Endodermal cell (in vitro differentiated cells): Measurements from ENCODE around the gene CBFA2T2. TPM values are rescaled to one million over a fixed set of nuclear protein-coding genes. Genes with fewer than 3 reads are reported as not detected.
"Not testable (repeated sequence)": the region's sequence is repeated elsewhere in the genome, so short reads cannot be mapped to it uniquely, and the experiment has no call there.

ENCODE experiments used
- DNase-seq: peaks from one replicate; pipeline ENCODE4 v3.0.0-alpha.2; 2017
- H3K27ac ChIP-seq: 2 replicates; pipeline ENCODE4 v1.5.1; 2013; ENCODE audit warnings: mild to moderate bottlenecking, low read depth, low read length, moderate library complexity
- H3K27me3 ChIP-seq: 2 replicates; pipeline ENCODE4 v1.6.1; 2013; ENCODE audit warnings: mild to moderate bottlenecking, low read length, moderate library complexity; ENCODE audit not compliant: insufficient read depth, control insufficient read depth, poor library complexity, severe bottlenecking
- H3K36me3 ChIP-seq: 2 replicates; pipeline ENCODE4 v1.7.0; 2013; ENCODE audit warnings: mild to moderate bottlenecking, low read length, moderate library complexity; ENCODE audit not compliant: control insufficient read depth, insufficient read depth
- H3K4me1 ChIP-seq: one replicate; pipeline ENCODE4 v1.7.0; 2013; ENCODE audit warnings: low read length; ENCODE audit not compliant: control insufficient read depth, insufficient read depth
- H3K4me3 ChIP-seq: 2 replicates; pipeline ENCODE4 v1.5.1; 2013; ENCODE audit warnings: mild to moderate bottlenecking, low read length, moderate library complexity
- H3K9ac ChIP-seq: 2 replicates; pipeline ENCODE4 v1.6.1; 2013; ENCODE audit warnings: mild to moderate bottlenecking, low read length, moderate library complexity; ENCODE audit not compliant: poor library complexity, severe bottlenecking; ENCODE audit errors: extremely low read depth
- H3K9me3 ChIP-seq: 2 replicates; pipeline ENCODE4 v1.6.1; 2013; ENCODE audit warnings: mild to moderate bottlenecking, low read length, moderate library complexity; ENCODE audit not compliant: control insufficient read depth
- H3K27ac Mint-ChIP-seq: 2 replicates; pipeline ENCODE4 v1.8.0; 2020; ENCODE audit warnings: mixed read lengths
- H3K27me3 Mint-ChIP-seq: 2 replicates; pipeline ENCODE4 v1.8.0; 2021; ENCODE audit warnings: mild to moderate bottlenecking, mixed read lengths; ENCODE audit not compliant: insufficient read depth
- H3K36me3 Mint-ChIP-seq: 2 replicates; pipeline ENCODE4 v1.8.0; 2020; ENCODE audit warnings: low read depth, mixed read lengths
- H3K4me1 Mint-ChIP-seq: 2 replicates; pipeline ENCODE4 v1.8.0; 2020; ENCODE audit warnings: mixed read lengths
- H3K4me3 Mint-ChIP-seq: 2 replicates; pipeline ENCODE4 v1.8.0; 2020; ENCODE audit warnings: mild to moderate bottlenecking, moderate library complexity, mixed read lengths
- H3K9me3 Mint-ChIP-seq: 2 replicates; pipeline ENCODE4 v1.8.0; 2020; ENCODE audit warnings: mild to moderate bottlenecking, mixed read lengths
- CTCF ChIP-seq: fragments of 200-600 bp; sonication (generic); conservative IDR thresholded peaks from 2 replicates; pipeline ENCODE4 v1.5.0; 2021; ENCODE audit warnings: antibody characterized with exemption, mild to moderate bottlenecking
- WGBS, 2 experiments: methylation state at CpG; one replicate each; pipeline versions ENCODE4 v1.1.5 to v1.1.7; 2013; ENCODE audit warnings: missing lambda C conversion rate in 2 of 2, mixed read lengths in 1 of 2; ENCODE audit not compliant: insufficient coverage in 1 of 2, insufficient read length in 1 of 2; 5-methylcytosine and 5-hydroxymethylcytosine counted together
- total RNA-seq, 2 donors: library from RNA; stranded (reverse); fragmentation: NEBNext Ultra II Directional in 1 of 2; extraction: Animal tissue kit (Norgen Biotek cat#: 25700) in 1 of 2; gene quantifications; 2 replicates in 1 of 2; 3 replicates in 1 of 2; pipeline ENCODE4 v1.2.1, GENCODE V29; 2021

CBFA2T2 gene
- total RNA-seq, 2 donors from 2014 or later = 26.8 to 32.7 TPM

DNA sequence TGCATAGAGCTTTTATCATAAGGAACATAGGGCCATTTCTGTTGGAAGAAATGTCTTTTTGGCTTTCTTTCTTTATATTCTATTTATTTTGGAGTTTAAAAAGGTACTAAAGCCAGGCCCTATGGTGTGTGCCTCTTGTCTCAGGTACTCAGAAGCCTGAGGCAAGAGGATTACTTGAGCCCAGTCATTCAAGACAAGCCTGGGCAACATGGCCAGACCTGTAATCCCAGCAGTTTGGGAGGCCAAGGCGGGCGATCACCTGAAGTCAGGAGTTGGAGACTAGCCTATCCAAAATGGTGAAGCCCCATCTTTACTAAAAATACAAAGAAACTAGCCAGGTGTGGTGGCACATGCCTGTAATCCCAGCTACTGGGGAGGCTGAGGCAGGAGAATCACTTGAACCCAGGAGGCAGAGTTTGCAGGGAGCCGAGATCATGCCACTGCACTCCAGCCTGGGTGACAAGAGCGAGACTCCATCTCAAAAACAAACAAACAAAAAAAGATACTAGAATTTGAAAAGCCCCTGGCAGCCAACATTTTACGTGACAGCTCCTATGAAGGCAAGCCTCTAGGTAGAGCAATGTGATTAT, 80.0 kb downstream of the CBFA2T2 start:
- no peak overlapping the region for H3K4me3 ChIP-seq
- H3K9me3 ChIP-seq = no peaks in the 10 kb centered on the region
- Mint-ChIP-seq H3K27ac (peak overlapping the region; percentile 9), H3K9me3 (no peaks in the 10 kb centered on the region), H3K4me1 (peaks cover 34% of the 10 kb centered on the region), H3K36me3 (peaks cover 3% of the 10 kb centered on the region), H3K27me3 (no peaks in the 10 kb centered on the region), H3K4me3 (no peak overlapping the region)
- no peak for TF ChIP-seq CTCF
- no peak overlapping the region for H3K27ac ChIP-seq
- H3K36me3 ChIP-seq = no peaks in the 10 kb centered on the region
- DNase-seq = no peak
- 90 to 100% methylated on average over 1 to 5 of the region's 5 CpGs for WGBS, 2 experiments
- no peak overlapping the region for H3K9ac ChIP-seq
- H3K4me1 ChIP-seq = peaks cover 6% of the 10 kb centered on the region
- H3K27me3 ChIP-seq = no peaks in the 10 kb centered on the region

- no peak for DNase-seq
- Histone ChIP-seq H3K27me3 (no peaks in the 10 kb centered on the region), H3K9me3 (no peaks in the 10 kb centered on the region), H3K9ac (no peak overlapping the region), H3K4me1 (peaks cover 6% of the 10 kb centered on the region), H3K4me3 (no peak overlapping the region), H3K27ac (no peak overlapping the region), H3K36me3 (no peaks in the 10 kb centered on the region)
- 82 to 100% methylated on average over 1 of the region's 1 CpG for WGBS, 2 experiments
- Mint-ChIP-seq H3K9me3 (no peaks in the 10 kb centered on the region), H3K36me3 (peaks cover 4% of the 10 kb centered on the region), H3K4me1 (peaks cover 34% of the 10 kb centered on the region), H3K27me3 (no peaks in the 10 kb centered on the region), H3K4me3 (no peak overlapping the region), H3K27ac (no peak overlapping the region)
- TF ChIP-seq CTCF = no peak
These were observed 80.8 kb downstream of the CBFA2T2 start for GRCh38 chr20:33570743-33571142.

DNA sequence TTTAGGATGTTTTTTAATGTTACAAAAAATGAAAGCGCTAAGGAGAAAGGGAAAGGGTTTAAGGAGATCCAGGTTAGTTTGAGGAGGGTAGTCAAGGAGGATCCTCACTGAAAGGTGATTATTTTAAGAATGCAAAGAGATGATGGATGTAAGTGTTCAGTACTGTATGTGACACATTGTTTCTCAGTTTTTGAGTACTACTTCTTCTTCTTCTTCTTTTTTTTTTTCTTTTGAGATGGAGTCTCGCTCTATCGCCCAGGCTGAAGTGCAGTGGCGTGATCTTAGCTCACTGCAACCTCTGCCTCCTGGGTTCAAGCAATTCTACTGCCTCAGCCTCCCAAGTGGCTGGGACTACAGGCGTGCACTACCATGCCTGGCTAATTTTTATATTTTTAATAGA, 83.4 kb downstream of the CBFA2T2 start:
- H3K27me3 ChIP-seq, H3K9ac ChIP-seq, H3K36me3 Mint-ChIP-seq, H3K27me3 Mint-ChIP-seq, H3K27ac Mint-ChIP-seq, DNase-seq, H3K9me3 ChIP-seq, H3K27ac ChIP-seq, H3K36me3 ChIP-seq, H3K4me3 ChIP-seq, H3K9me3 Mint-ChIP-seq, H3K4me3 Mint-ChIP-seq, H3K4me1 ChIP-seq: not testable (repeated sequence)
- WGBS, 2 experiments = 97% methylated on average over 4 to 5 of the region's 5 CpGs
- peaks cover 31% of the 10 kb centered on the region for H3K4me1 Mint-ChIP-seq

DNA sequence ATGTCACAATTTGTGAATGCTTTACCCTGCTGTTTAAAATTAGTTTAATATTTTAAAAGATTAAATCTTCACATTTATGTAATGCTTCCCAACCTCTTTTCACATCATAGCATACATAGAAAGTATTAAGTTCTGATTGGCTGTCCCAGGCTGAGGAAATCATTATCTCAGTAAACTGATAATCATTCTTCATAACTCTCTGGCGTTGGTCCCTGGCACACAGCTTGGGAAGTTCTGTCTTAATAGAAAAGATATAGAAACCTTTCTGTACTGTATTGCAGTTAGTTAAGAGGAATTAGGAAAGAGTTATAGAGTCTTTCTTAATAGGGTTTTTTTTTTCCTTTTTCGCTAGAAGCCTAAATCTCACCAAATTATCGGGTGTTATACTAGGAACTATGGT, 85.4 kb downstream of the CBFA2T2 start:
- H3K27ac Mint-ChIP-seq = no peak overlapping the region
- no peaks in the 10 kb centered on the region for H3K27me3 ChIP-seq
- WGBS, 2 experiments = 96% methylated on average over 3 of the region's 3 CpGs; no CpG with 5 or more reads in 1 of the 2 experiments

More for the DNA sequence above, 85.4 kb downstream of the CBFA2T2 start:
- H3K4me3 Mint-ChIP-seq = no peak overlapping the region
- H3K27ac ChIP-seq = no peak overlapping the region
- H3K9ac ChIP-seq = no peak overlapping the region
- no peak for DNase-seq
- H3K4me1 Mint-ChIP-seq = peaks cover 13% of the 10 kb centered on the region
- H3K36me3 Mint-ChIP-seq = peaks cover 4% of the 10 kb centered on the region
- TF ChIP-seq CTCF = no peak
- H3K27me3 Mint-ChIP-seq = no peaks in the 10 kb centered on the region
- H3K36me3 ChIP-seq = no peaks in the 10 kb centered on the region
- H3K4me3 ChIP-seq = no peak overlapping the region
- no peaks in the 10 kb centered on the region for H3K4me1 ChIP-seq
- no peaks in the 10 kb centered on the region for H3K9me3 ChIP-seq
- H3K9me3 Mint-ChIP-seq = no peaks in the 10 kb centered on the region
